ENCODE results near the gene SORCS3.

DNA sequence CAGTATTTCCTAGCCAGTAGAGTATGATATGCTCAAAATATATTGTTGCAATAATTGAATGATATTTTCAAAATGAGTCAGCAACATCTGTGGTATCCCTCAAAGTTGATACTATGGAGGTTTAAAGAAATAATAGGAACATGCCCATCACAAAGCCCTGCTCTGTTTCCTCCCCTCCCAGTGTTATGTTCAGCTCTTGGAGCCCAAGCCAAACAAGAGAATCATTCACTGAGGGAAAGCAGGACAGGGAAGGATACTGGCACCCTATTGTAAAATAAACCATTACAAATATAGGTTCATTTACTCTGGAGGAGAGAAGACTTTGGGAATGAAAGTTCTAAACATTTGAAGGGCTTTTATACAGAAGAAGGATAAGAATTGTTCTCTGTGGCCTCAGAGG, 37.6 kb downstream of the SORCS3 start:
- no peak for TF ChIP-seq CTCF (IDR thresholded peaks at IDR 0.05)
- TF ChIP-seq EZH2 (IDR thresholded peaks at IDR 0.05; ENCODE audit: borderline replicate concordance, insufficient read depth, low read depth, low read length, poor library complexity, severe bottlenecking): no peak

Data from B cell (primary cell).